Stimulated activated CD4-positive, alpha-beta T cell treated with anti-CD3 and anti-CD28 coated beads, Interleukin-4, amount 100 ng/mL, for 48 hours (primary cell): ENCODE results near the gene TXK.

ENCODE experiments used
- DNase-seq, 2 donors: peaks; one replicate each; pipeline ENCODE4 v3.0.0-alpha.2; 2020; ENCODE audit warnings: low read depth in 2 of 2

TXK gene

GRCh38 chr4:48021100-48021499 lies 113.0 kb downstream of the TXK start:
- no peak for DNase-seq

GRCh38 chr4:48018112-48018511 lies 115.9 kb downstream of the TXK start:
- no peak for DNase-seq

DNA sequence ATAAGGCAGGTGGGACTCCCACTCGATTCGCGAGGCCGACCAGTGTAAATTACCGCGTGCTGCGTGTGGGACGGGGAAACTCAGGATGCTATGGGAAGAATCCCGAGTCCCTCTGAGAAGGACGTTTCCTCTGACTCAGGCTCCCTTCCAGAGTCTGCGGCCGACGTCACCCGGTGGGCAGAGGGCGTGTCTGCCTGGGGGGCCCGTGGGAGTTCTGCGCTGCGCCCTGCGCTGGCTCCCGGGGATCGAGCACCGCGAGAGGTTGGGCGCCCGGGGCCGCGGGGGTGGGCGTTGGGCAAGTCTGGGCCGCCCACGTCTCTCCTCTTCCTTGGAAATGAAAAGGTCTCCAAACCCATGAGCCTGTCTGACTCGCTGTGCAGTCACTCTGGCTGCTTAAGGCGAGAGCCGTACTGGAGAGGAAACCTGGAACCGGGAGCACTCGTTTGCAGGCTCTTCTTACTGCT lies 116.9 kb downstream of the TXK start:
- peak; percentile 49 for DNase-seq
